ENCODE data around the gene ZNF618. TPM values are rescaled to one million over a fixed set of nuclear protein-coding genes. Genes with fewer than 3 reads are reported as not detected.

Gene ZNF618
- total RNA-seq, 4 donors from 2014 or later, result 2.1 to 6.2 (median 4.1) TPM

DNA sequence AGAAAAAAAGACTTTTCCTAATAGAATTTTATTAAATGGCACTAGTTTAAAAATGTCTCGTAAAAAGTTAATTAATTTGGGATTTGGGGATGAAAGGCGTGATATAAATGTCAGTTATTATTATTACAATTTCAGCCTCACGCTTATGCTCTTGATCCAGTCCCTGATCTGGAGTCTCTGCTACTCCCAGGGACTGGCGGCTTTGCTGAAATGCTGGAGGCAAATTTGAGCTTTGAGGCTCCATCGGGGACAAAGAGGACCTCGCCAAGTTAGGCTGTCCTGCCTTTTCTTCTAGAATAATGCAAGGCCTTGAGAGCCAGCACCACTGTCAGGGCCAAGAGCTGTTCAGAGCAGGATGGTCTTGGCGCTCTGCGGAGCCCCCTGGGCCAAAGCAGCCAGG is 69.7 kb downstream of the ZNF618 start:
- Histone ChIP-seq H3K27ac (no peak overlapping the region), H3K27me3 (no peaks in the 10 kb centered on the region), H3K4me3 (no peak overlapping the region), H3K4me1 (peaks cover 0 to 9% (median 0%) of the 10 kb centered on the region in 3 donors), H3K9me3 (no peaks in the 10 kb centered on the region), H3K36me3 (no peaks in the 10 kb centered on the region)
- ATAC-seq, result no peak
- WGBS, 2 donors (ENCODE audit: low coverage in 1 of 2), result 99 to 100% methylated on average over 3 to 7 of the region's 8 CpGs
- TF ChIP-seq POLR2A (IDR thresholded peaks at IDR 0.05), result no peak
- no peak for TF ChIP-seq EP300 (IDR thresholded peaks at IDR 0.05)
- no peak for TF ChIP-seq POLR2AphosphoS5 (IDR thresholded peaks at IDR 0.05)
- TF ChIP-seq, protein P1, sequence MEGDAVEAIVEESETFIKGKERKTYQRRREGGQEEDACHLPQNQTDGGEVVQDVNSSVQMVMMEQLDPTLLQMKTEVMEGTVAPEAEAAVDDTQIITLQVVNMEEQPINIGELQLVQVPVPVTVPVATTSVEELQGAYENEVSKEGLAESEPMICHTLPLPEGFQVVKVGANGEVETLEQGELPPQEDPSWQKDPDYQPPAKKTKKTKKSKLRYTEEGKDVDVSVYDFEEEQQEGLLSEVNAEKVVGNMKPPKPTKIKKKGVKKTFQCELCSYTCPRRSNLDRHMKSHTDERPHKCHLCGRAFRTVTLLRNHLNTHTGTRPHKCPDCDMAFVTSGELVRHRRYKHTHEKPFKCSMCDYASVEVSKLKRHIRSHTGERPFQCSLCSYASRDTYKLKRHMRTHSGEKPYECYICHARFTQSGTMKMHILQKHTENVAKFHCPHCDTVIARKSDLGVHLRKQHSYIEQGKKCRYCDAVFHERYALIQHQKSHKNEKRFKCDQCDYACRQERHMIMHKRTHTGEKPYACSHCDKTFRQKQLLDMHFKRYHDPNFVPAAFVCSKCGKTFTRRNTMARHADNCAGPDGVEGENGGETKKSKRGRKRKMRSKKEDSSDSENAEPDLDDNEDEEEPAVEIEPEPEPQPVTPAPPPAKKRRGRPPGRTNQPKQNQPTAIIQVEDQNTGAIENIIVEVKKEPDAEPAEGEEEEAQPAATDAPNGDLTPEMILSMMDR (IDR thresholded peaks at IDR 0.05), result no peak

DNA sequence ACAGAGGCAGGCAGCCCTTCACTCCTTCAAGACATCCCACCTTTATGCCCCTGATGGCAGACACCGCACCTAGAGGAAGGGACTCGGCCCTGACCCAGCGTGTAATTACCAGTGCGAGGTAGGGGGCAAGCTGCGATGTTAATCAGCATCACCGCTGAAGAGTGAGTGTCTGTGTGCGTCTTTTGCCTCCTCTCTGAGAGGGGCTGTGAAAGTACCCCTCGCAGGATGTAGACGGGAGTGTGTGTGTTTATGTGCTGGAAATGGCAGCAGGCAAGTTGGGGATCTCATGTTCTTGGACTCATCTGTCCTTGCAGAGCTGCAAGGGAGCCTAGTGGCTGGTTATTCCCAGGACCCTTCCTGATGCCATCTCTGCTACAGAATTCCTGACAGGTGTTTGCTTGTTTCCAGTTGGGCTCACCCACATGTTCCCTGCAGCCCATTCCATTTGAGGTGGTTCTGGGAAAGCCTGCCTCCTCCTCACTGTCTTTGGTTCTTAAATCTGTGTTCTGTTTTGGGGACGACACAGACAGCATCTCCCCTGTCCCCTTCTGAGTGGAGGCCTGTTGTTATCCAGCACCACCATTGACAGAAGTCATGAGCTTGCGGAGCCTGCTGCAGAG is 70.5 kb downstream of the ZNF618 start:
- no peak for ATAC-seq
- H3K27ac ChIP-seq, result no peak overlapping the region
- 89% methylated on average over 8 of the region's 11 CpGs; no CpG with 5 or more reads in 1 of the 2 donors for WGBS, 2 donors (ENCODE audit: low coverage in 1 of 2)
- peaks cover 0 to 6% (median 0%) of the 10 kb centered on the region in 3 donors for H3K4me1 ChIP-seq
- no peak overlapping the region for H3K4me3 ChIP-seq
- TF ChIP-seq POLR2A (IDR thresholded peaks at IDR 0.05) (no peak), EP300 (IDR thresholded peaks at IDR 0.05) (no peak), POLR2AphosphoS5 (IDR thresholded peaks at IDR 0.05) (no peak)
- TF ChIP-seq, protein P1 (IDR thresholded peaks at IDR 0.05), result no peak
- H3K9me3 ChIP-seq, result no peaks in the 10 kb centered on the region
- H3K27me3 ChIP-seq, result no peaks in the 10 kb centered on the region
- no peaks in the 10 kb centered on the region for H3K36me3 ChIP-seq

DNA sequence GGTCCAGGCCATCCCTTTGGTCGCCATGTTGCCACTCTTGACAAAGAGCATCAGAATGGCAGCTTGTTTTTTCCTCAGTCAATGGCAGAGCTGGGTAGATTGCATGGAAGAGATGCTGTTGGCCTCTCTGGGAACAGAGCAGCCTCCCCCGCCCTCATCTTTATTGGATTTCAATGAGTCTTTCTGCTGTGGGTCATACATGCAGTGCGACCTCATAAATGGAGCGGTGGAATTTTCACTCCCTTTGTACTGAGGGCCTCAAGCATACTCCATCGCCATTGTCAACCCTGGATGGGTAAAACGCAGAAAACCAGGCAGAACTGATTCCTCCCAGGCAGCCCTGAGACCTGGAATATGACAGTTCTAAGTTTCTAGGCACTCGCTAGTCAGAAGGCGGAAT is 71.8 kb downstream of the ZNF618 start:
- no peaks in the 10 kb centered on the region for H3K36me3 ChIP-seq
- whole genome bisulfite sequencing, 2 donors (ENCODE audit: low coverage in 1 of 2), result 97 to 100% methylated on average over 1 to 4 of the region's 8 CpGs
- H3K27me3 ChIP-seq, result no peaks in the 10 kb centered on the region
- no peak overlapping the region for H3K4me3 ChIP-seq
- peaks cover 0 to 4% (median 0%) of the 10 kb centered on the region in 3 donors for H3K4me1 ChIP-seq
- TF ChIP-seq POLR2AphosphoS5 (IDR thresholded peaks at IDR 0.05), result no peak
- no peak for ATAC-seq
- H3K27ac ChIP-seq, result no peak overlapping the region
- H3K9me3 ChIP-seq, result no peaks in the 10 kb centered on the region

DNA sequence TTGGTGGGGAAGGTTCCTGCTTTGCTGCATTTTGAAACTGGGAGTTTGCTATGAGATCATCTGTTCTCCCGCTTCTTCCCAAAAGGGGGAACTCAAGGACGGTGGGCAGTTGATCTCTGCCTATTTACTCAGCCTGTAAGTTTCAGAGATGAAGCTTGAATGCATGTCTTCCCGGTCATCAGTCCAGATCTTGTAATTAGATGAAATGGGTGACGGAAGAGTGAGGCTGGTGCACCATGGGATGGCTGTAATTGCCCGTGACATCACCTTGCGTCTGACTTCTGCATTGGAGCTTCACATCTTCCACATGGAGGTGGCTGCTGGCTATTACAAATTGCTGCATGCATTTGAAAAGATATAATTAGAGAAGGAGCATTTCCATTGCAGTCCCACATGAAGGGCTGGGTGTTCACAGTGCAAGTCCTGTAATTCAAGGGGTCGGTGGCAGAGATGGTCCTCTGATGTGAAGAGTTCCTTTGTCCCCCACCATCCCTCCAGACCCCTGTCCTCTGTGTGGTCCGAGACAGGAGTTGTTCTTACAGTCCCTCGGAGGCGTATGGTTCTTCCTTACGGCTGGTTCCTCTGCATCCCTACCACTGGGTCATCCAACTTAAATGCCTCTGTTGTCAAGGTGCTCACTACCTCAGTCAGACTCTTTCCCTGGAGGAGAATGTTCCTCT is 72.9 kb downstream of the ZNF618 start:
- Histone ChIP-seq H3K4me3 (no peak overlapping the region), H3K9me3 (no peaks in the 10 kb centered on the region), H3K27ac (no peak overlapping the region), H3K36me3 (no peaks in the 10 kb centered on the region), H3K27me3 (no peaks in the 10 kb centered on the region), H3K4me1 (no peaks in the 10 kb centered on the region)
- TF ChIP-seq POLR2AphosphoS5 (IDR thresholded peaks at IDR 0.05) (no peak), POLR2A (IDR thresholded peaks at IDR 0.05) (no peak), EP300 (IDR thresholded peaks at IDR 0.05) (no peak)
- TF ChIP-seq, protein P1 (IDR thresholded peaks at IDR 0.05), result no peak
- ATAC-seq, result no peak
- WGBS, 2 donors (ENCODE audit: low coverage in 1 of 2), result 78 to 84% methylated on average over 9 to 10 of the region's 11 CpGs

DNA sequence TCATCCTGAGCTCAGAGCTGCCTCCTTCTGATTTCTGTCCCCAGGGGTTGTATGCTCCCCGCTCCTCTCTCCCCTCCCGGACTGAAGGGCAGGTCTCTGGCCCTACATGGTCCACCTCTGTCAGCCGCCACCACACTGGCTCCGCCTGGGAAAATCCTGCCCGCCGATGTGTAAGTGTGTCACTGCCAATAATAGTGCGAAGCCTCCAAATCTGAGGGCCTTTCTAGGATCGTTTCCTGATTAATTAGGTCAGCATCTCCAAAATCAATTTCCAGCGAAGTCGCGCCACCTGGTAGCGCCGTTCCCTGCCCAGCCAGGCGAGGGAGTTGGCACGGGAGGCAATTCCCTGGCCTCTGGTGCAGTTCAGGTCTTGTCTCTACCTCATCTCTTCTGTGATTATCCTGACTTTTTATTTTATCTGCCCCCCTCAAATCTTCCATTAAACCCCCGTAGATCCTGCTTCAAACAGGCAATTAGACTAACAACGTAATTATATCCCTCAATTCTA is 73.5 kb downstream of the ZNF618 start:
- WGBS, 2 donors (ENCODE audit: low coverage in 1 of 2), result 86 to 92% methylated on average over 2 of the region's 17 CpGs
- H3K27ac ChIP-seq, result no peak overlapping the region
- no peaks in the 10 kb centered on the region for H3K9me3 ChIP-seq
- no peak overlapping the region for H3K4me3 ChIP-seq
- no peaks in the 10 kb centered on the region for H3K36me3 ChIP-seq
- ATAC-seq, result no peak
- H3K27me3 ChIP-seq, result no peaks in the 10 kb centered on the region
- H3K4me1 ChIP-seq, result peaks cover 0 to 4% (median 1%) of the 10 kb centered on the region in 3 donors
- TF ChIP-seq POLR2A (IDR thresholded peaks at IDR 0.05) (no peak), POLR2AphosphoS5 (IDR thresholded peaks at IDR 0.05) (no peak), EP300 (IDR thresholded peaks at IDR 0.05) (no peak)
- TF ChIP-seq, protein P1 (IDR thresholded peaks at IDR 0.05), result no peak
